ENCODE results near the gene CPHXL2.
A peak's percentile ranks its signal among the peaks of the same experiment; 100 is the strongest.

Gene CPHXL2

DNA sequence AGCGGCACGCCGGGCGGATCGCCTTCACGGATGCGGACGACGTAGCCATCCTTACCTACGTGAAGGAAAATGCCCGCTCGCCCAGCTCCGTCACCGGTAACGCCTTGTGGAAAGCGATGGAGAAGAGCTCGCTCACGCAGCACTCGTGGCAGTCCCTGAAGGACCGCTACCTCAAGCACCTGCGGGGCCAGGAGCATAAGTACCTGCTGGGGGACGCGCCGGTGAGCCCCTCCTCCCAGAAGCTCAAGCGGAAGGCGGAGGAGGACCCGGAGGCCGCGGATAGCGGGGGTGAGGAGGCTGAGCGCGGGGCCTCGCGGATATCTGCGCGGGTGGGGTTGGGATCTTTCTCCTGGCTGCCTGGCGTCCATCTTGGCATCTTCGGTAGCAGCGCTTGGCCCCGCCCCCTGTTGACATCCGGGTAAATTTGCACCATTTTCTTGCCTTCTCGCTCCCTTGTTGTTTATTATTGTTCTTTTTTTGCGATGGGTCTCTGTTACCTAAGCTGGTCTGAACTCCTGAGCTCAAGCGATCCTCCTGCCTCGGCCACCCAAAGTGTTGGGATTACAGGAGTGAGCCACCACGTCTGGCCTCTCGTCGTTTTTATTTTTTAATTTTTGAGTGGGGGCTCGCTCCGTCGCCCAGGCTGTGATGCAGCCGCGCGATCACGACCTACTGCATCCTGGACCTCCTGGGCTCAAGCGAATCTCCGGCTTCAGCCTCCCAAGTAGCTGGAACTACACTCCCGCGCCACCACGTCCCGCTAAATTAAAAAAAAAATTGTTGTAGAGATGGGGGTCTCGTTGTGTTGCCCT, 28.3 kb downstream of the CPHXL2 start:
- TF ChIP-seq CTCF (IDR thresholded peaks at IDR 0.05; ENCODE audit: low read length) = no peak
- TF ChIP-seq EZH2phosphoT487 (IDR thresholded peaks at IDR 0.05; ENCODE audit: low read length) = no peak
- no peak for TF ChIP-seq EZH2 (optimal IDR thresholded peaks at IDR 0.05; ENCODE audit: low read depth, low read length)
- Histone ChIP-seq H3K4me2 (ENCODE audit: low read depth, low read length) (peak overlapping the region; percentile 73; the same call in 1 of the 2 replicates), H2AFZ (ENCODE audit: low read length) (peak overlapping the region; percentile 45), H3K27me3 (replicated peaks; ENCODE audit: insufficient read depth, low read length) (no peaks in the 10 kb centered on the region), H3F3A (ENCODE audit: insufficient read depth, low read length) (no peaks in the 10 kb centered on the region), H3K9me2 (replicated peaks; ENCODE audit: insufficient read depth, low read length) (no peaks in the 10 kb centered on the region), H3K4me1 (ENCODE audit: low read length) (peaks cover 17% of the 10 kb centered on the region), H3K4me3 (ENCODE audit: low read length) (peak overlapping the region; percentile 89), H3K36me3 (replicated peaks; ENCODE audit: insufficient read depth, low read length) (no peaks in the 10 kb centered on the region), H3K79me2 (ENCODE audit: low read length) (peaks cover 94% of the 10 kb centered on the region), H3K27ac (ENCODE audit: low read length) (peak overlapping the region; percentile 83), H3K9ac (ENCODE audit: low read length) (peak overlapping the region; percentile 89), H4K20me1 (ENCODE audit: insufficient read depth, low read length) (peaks cover 7% of the 10 kb centered on the region; the same call in 1 of the 2 replicates), H3K9me3 (replicated peaks; ENCODE audit: insufficient read depth, low read length) (no peaks in the 10 kb centered on the region)
- peak; percentile 52 for DNase-seq

GRCh38 chr16:75647492-75648264, 29.1 kb downstream of the CPHXL2 start, which contains the start of the genes KARS1 and TERF2IP:
TSS of gene KARS1 (minus strand) at chr16:75647665. CDS start at chr16:75647639, 26 bp downstream.
TSS of gene TERF2IP (plus strand) at chr16:75647773. CDS start at chr16:75647883, 110 bp downstream.
- Histone ChIP-seq H3K27me3 (replicated peaks; ENCODE audit: insufficient read depth, low read length) (no peaks in the 10 kb centered on the region), H3F3A (ENCODE audit: insufficient read depth, low read length) (no peaks in the 10 kb centered on the region), H2AFZ (ENCODE audit: low read length) (peak within 1 kb of the TSS; percentile 61), H3K4me2 (ENCODE audit: low read depth, low read length) (peak within 1 kb of the TSS; percentile 73), H3K4me3 (ENCODE audit: low read length) (peak within 1 kb of the TSS; percentile 89), H3K9me2 (replicated peaks; ENCODE audit: insufficient read depth, low read length) (no peaks in the 10 kb centered on the region), H3K79me2 (ENCODE audit: low read length) (peaks cover 93% of the 10 kb centered on the region), H3K9ac (ENCODE audit: low read length) (peak within 1 kb of the TSS; percentile 89), H3K27ac (ENCODE audit: low read length) (peak within 1 kb of the TSS; percentile 83), H4K20me1 (ENCODE audit: insufficient read depth, low read length) (peaks cover 7% of the 10 kb centered on the region; the same call in 1 of the 2 replicates), H3K9me3 (replicated peaks; ENCODE audit: insufficient read depth, low read length) (no peaks in the 10 kb centered on the region), H3K4me1 (ENCODE audit: low read length) (peaks cover 17% of the 10 kb centered on the region), H3K36me3 (replicated peaks; ENCODE audit: insufficient read depth, low read length) (no peaks in the 10 kb centered on the region)
- TF ChIP-seq EZH2phosphoT487 (IDR thresholded peaks at IDR 0.05; ENCODE audit: low read length) = no peak
- TF ChIP-seq CTCF (IDR thresholded peaks at IDR 0.05; ENCODE audit: low read length) = no peak
- no peak for TF ChIP-seq EZH2 (optimal IDR thresholded peaks at IDR 0.05; ENCODE audit: low read depth, low read length)
- peak; percentile 88 for DNase-seq

GRCh38 chr16:75647112-75647491, 29.7 kb downstream of the CPHXL2 start:
- Histone ChIP-seq H4K20me1 (ENCODE audit: insufficient read depth, low read length) (peaks cover 7% of the 10 kb centered on the region; the same call in 1 of the 2 replicates), H3F3A (ENCODE audit: insufficient read depth, low read length) (no peaks in the 10 kb centered on the region), H3K9me3 (replicated peaks; ENCODE audit: insufficient read depth, low read length) (no peaks in the 10 kb centered on the region), H3K27ac (ENCODE audit: low read length) (peak overlapping the region; percentile 83; the same call in 1 of the 2 replicates), H3K79me2 (ENCODE audit: low read length) (peaks cover 92% of the 10 kb centered on the region), H3K9me2 (replicated peaks; ENCODE audit: insufficient read depth, low read length) (no peaks in the 10 kb centered on the region), H3K27me3 (replicated peaks; ENCODE audit: insufficient read depth, low read length) (no peaks in the 10 kb centered on the region), H3K4me1 (ENCODE audit: low read length) (peaks cover 17% of the 10 kb centered on the region), H3K4me2 (ENCODE audit: low read depth, low read length) (peak overlapping the region; percentile 60), H3K4me3 (ENCODE audit: low read length) (peak overlapping the region; percentile 89), H2AFZ (ENCODE audit: low read length) (peak overlapping the region; percentile 61; the same call in 1 of the 2 replicates), H3K9ac (ENCODE audit: low read length) (peak overlapping the region; percentile 81), H3K36me3 (replicated peaks; ENCODE audit: insufficient read depth, low read length) (no peaks in the 10 kb centered on the region)
- TF ChIP-seq CTCF (IDR thresholded peaks at IDR 0.05; ENCODE audit: low read length) (no peak), EZH2 (optimal IDR thresholded peaks at IDR 0.05; ENCODE audit: low read depth, low read length) (no peak), EZH2phosphoT487 (IDR thresholded peaks at IDR 0.05; ENCODE audit: low read length) (no peak)
- DNase-seq = no peak

Measured in MM.1S (cell line).